Astrocyte of the cerebellum (primary cell): ENCODE data around the gene CHMP1B.

Source experiments
- DNase-seq: peaks from one replicate; pipeline ENCODE4 v3.0.0-alpha.2; 2011; ENCODE audit warnings: low read depth
- H3K4me3 ChIP-seq: 2 replicates; pipeline ENCODE4 v1.5.1; 2011; ENCODE audit warnings: mild to moderate bottlenecking, low read depth, low read length, moderate library complexity
- CTCF ChIP-seq: IDR thresholded peaks from 2 replicates; pipeline ENCODE4 v1.5.1; 2012; ENCODE audit warnings: low read length, low read depth, moderate library complexity, mild to moderate bottlenecking; ENCODE audit errors: missing control alignments
- in situ Hi-C: cut with HindIII; loops from 2 replicates; pipeline ENCODE4 v1.10.0; 2017; ENCODE audit warnings: low sequenced_read_pairs

CHMP1B gene

GRCh38 chr18:11884396-11885030, 33.3 kb downstream of the CHMP1B start:
- no peak for TF ChIP-seq CTCF
- in situ Hi-C loops = no loop called here
- no peak for DNase-seq
- no peak overlapping the region for H3K4me3 ChIP-seq

GRCh38 chr18:11885278-11885947, 34.2 kb downstream of the CHMP1B start:
- no peak for TF ChIP-seq CTCF
- in situ Hi-C loops = no loop called here
- no peak overlapping the region for H3K4me3 ChIP-seq
- no peak for DNase-seq

- no peak for DNase-seq
- no peak overlapping the region for H3K4me3 ChIP-seq
- in situ Hi-C loops = no loop called here
- no peak for TF ChIP-seq CTCF
Observed at GRCh38 chr18:11886577-11887110, 35.4 kb downstream of the CHMP1B start.

- no peak for DNase-seq
- H3K4me3 ChIP-seq = no peak overlapping the region
- in situ Hi-C loops = no loop called here
- TF ChIP-seq CTCF = no peak
Observed at GRCh38 chr18:11887328-11888128, 36.3 kb downstream of the CHMP1B start.

- in situ Hi-C loops = no loop called here
- no peak for DNase-seq
- TF ChIP-seq CTCF = no peak
- H3K4me3 ChIP-seq = no peak overlapping the region
Observed at GRCh38 chr18:11888726-11889125, 37.5 kb downstream of the CHMP1B start.

- H3K4me3 ChIP-seq = no peak overlapping the region
- no peak for DNase-seq
- no peak for TF ChIP-seq CTCF
- in situ Hi-C loops = no loop called here
Observed at GRCh38 chr18:11889284-11889683, 38.1 kb downstream of the CHMP1B start.
